Body of pancreas (tissue), 4 donors: Measurements from ENCODE around the gene OSBPL1A.

Source experiments
- CTCF ChIP-seq, 7 experiments: fragments of 450-650 bp in 4 of 7; fragments of 200-600 bp in 3 of 7; sonication (generic) in 3 of 7; IDR thresholded peaks; one replicate each; pipeline ENCODE4 v1.5.1; 2016 to 2019; ENCODE audit warnings: antibody characterized with exemption in 7 of 7
- POLR2A ChIP-seq, 3 donors: fragments of 450-650 bp; IDR thresholded peaks; one replicate each; pipeline ENCODE4 v1.6.1; 2016; ENCODE audit warnings: antibody characterized with exemption in 3 of 3, mild to moderate bottlenecking in 2 of 3

GRCh38 chr18:24227977-24228666, 169.5 kb downstream of the OSBPL1A start:
- no peak for TF ChIP-seq CTCF (IDR thresholded peaks at IDR 0.05)
- TF ChIP-seq POLR2A (IDR thresholded peaks at IDR 0.05), result no peak
